HepG2 (cell line): ENCODE data around the gene MPG. TPM values are rescaled to one million over a fixed set of nuclear protein-coding genes. Genes with fewer than 3 reads are reported as not detected.

Experiments
- ATAC-seq: fragments of 200-7000 bp; cut with Tn5 transposase; 3 replicates; pipeline ENCODE4 v1.9.1; 2020; ENCODE audit warnings: mild to moderate bottlenecking, moderate library complexity
- BruUV-seq: library from RNA; stranded (reverse); fragments of 400-500 nt; replicated peaks from 2 replicates; lab custom pipeline; 2021; lab: Mats Ljungman, UMichigan
- CTCF ChIA-PET: fragments of 300-600 bp; formaldehyde crosslinking; extraction: SDS; loops from one replicate; lab custom pipeline; 2021; ENCODE audit warnings: low total read pairs, inconsistent platforms, low intra/inter-chr PET ratio; lab: Yijun Ruan, JAX
- POLR2A ChIA-PET: fragments of 350-600 bp; sonication (Branson Sonifier 250); formaldehyde crosslinking; loops from one replicate; lab custom pipeline; 2020; ENCODE audit warnings: antibody characterized with exemption, inconsistent platforms; lab: Yijun Ruan, JAX
- DNase-seq: peaks from one replicate; pipeline ENCODE4 v3.0.0-alpha.2; 2015; ENCODE audit warnings: low spot score
- FAIRE-seq: peaks from 3 replicates; lab custom pipeline; 2011; peaks lifted over from hg19 to GRCh38; lab: Jason Lieb, UNC
- H2AFZ ChIP-seq: one replicate; pipeline ENCODE4 v1.6.1; 2011; ENCODE audit warnings: low read length, inconsistent platforms
- H3K27ac ChIP-seq: fragments of 300-600 bp; 3 replicates; pipeline ENCODE4 v1.8.0; 2011; ENCODE audit warnings: mixed run types, mild to moderate bottlenecking, mixed read lengths, low read length, inconsistent platforms; ENCODE audit not compliant: insufficient read depth; ENCODE audit errors: extremely low read length
- H3K27me3 ChIP-seq, 2 experiments: fragments of 200-600 bp in 1 of 2; 2 replicates in 1 of 2; 3 replicates in 1 of 2; pipeline versions ENCODE4 v1.6.0 to v1.8.0; 2011; ENCODE audit warnings: low read length in 2 of 2, mild to moderate bottlenecking in 2 of 2, moderate library complexity in 2 of 2, inconsistent platforms in 1 of 2; ENCODE audit not compliant: insufficient read depth in 2 of 2, control insufficient read depth in 1 of 2
- H3K36me3 ChIP-seq, 2 experiments: fragments of 200-600 bp in 1 of 2; replicated peaks in 1 of 2; 2 replicates in 1 of 2; 3 replicates in 1 of 2; pipeline versions ENCODE4 v1.5.1 to v1.8.0; 2011; ENCODE audit warnings: low read length in 2 of 2, inconsistent platforms in 1 of 2; ENCODE audit not compliant: insufficient read depth in 2 of 2, control insufficient read depth in 1 of 2
- H3K4me1 ChIP-seq: 2 replicates; pipeline ENCODE4 v1.5.1; 2012; ENCODE audit warnings: low read length, inconsistent platforms; ENCODE audit not compliant: insufficient read depth
- H3K4me2 ChIP-seq: 2 replicates; pipeline ENCODE4 v1.6.0; 2011; ENCODE audit warnings: low read depth, low read length, inconsistent platforms
- H3K4me3 ChIP-seq, 3 experiments: fragments of 200-600 bp in 1 of 3; sonication (generic), shearing (Covaris generic) in 1 of 3; replicated peaks in 1 of 3; 2 replicates each; pipeline ENCODE4 v1.5.1; 2011 to 2016; ENCODE audit warnings: low read length in 3 of 3, inconsistent platforms in 2 of 3, low read depth in 2 of 3, mild to moderate bottlenecking in 2 of 3, control low read depth in 1 of 3, mixed read lengths in 1 of 3; ENCODE audit not compliant: insufficient read depth in 1 of 3
- H3K79me2 ChIP-seq: one replicate; pipeline ENCODE4 v1.6.1; 2011; ENCODE audit warnings: low read length, inconsistent platforms; ENCODE audit not compliant: insufficient read depth
- H3K9ac ChIP-seq: 2 replicates; pipeline ENCODE4 v1.6.0; 2011; ENCODE audit warnings: mild to moderate bottlenecking, low read depth, low read length, inconsistent platforms; ENCODE audit not compliant: insufficient read depth
- H3K9me3 ChIP-seq: 2 replicates; pipeline ENCODE4 v1.5.1; 2012; ENCODE audit warnings: mild to moderate bottlenecking, low read length
- H4K20me1 ChIP-seq: 2 replicates; pipeline ENCODE4 v1.6.0; 2011; ENCODE audit warnings: inconsistent platforms, mild to moderate bottlenecking, low read length, moderate library complexity; ENCODE audit not compliant: insufficient read depth
- AGO2 ChIP-seq: fragments of 200-400 bp; formaldehyde crosslinking; optimal IDR thresholded peaks from 2 replicates; pipeline ENCODE3; 2017; ENCODE audit warnings: mild to moderate bottlenecking, low read depth, low read length, moderate library complexity
- BORCS8-MEF2B ChIP-seq: sonication (generic); formaldehyde crosslinking; IDR thresholded peaks from 2 replicates; pipeline ENCODE4 v1.8.0; 2022; ENCODE audit warnings: mild to moderate bottlenecking, missing genetic modification reagents
- FOSL2 ChIP-seq: sonication (generic); formaldehyde crosslinking; IDR thresholded peaks from 2 replicates; pipeline ENCODE4 v1.4.0; 2020; ENCODE audit warnings: missing genetic modification reagents
- NFE2 ChIP-seq: sonication (generic); formaldehyde crosslinking; IDR thresholded peaks from 2 replicates; pipeline ENCODE4 v1.4.0; 2020; ENCODE audit warnings: missing genetic modification reagents
- POLR2AphosphoS5 ChIP-seq: IDR thresholded peaks from 2 replicates; pipeline ENCODE4 v1.6.1; 2012; ENCODE audit warnings: low read depth, low read length
- RELA ChIP-seq: sonication (generic); formaldehyde crosslinking; IDR thresholded peaks from 2 replicates; pipeline ENCODE4 v1.4.0; 2020; ENCODE audit warnings: missing genetic modification reagents
- RFX3 ChIP-seq: IDR thresholded peaks from 2 replicates; pipeline ENCODE4 v1.6.1; 2016; ENCODE audit warnings: missing biosample characterization, missing genetic modification reagents
- SMARCE1 ChIP-seq: fragments of 450-650 bp; IDR thresholded peaks from 2 replicates; pipeline ENCODE4 v1.6.1; 2017; ENCODE audit warnings: borderline replicate concordance
- ZNF253 ChIP-seq: sonication (generic); formaldehyde crosslinking; IDR thresholded peaks from 2 replicates; pipeline ENCODE4 v1.8.0; 2022; ENCODE audit warnings: mild to moderate bottlenecking, missing genetic modification reagents, borderline replicate concordance
- ZNF563 ChIP-seq: sonication (generic); formaldehyde crosslinking; IDR thresholded peaks from 2 replicates; pipeline ENCODE4 v1.8.0; 2022; ENCODE audit warnings: mild to moderate bottlenecking, moderate library complexity, missing genetic modification reagents
- ZNF790 ChIP-seq: sonication (generic); formaldehyde crosslinking; IDR thresholded peaks from 2 replicates; pipeline ENCODE4 v1.8.0; 2022; ENCODE audit warnings: missing genetic modification reagents, mild to moderate bottlenecking, borderline replicate concordance
- ZNF816 ChIP-seq: sonication (generic); formaldehyde crosslinking; IDR thresholded peaks from 2 replicates; pipeline ENCODE4 v1.8.0; 2022; ENCODE audit warnings: missing genetic modification reagents, mild to moderate bottlenecking, borderline replicate concordance
- ZNF891 ChIP-seq: sonication (generic); formaldehyde crosslinking; IDR thresholded peaks from 2 replicates; pipeline ENCODE4 v1.5.0; 2020; ENCODE audit warnings: mild to moderate bottlenecking, missing genetic modification reagents
- WGBS: methylation state at CpG from one replicate; pipeline ENCODE4 v1.1.6; 2017; ENCODE audit warnings: low lambda C conversion rate; 5-methylcytosine and 5-hydroxymethylcytosine counted together
- in situ Hi-C: cut with HindIII; loops from 2 replicates; pipeline ENCODE4 v1.10.0; 2017; ENCODE audit warnings: low pct_unique_long_range_greater_than_20kb; ENCODE audit not compliant: extremely low pct_ligation_motif_present
- intact Hi-C: fragments of 100-400 bp; cut with micrococcal nuclease; formaldehyde crosslinking; loops from one replicate; pipeline ENCODE4 v1.10.0; 2022; ENCODE audit not compliant: unreplicated experiment
- polyA plus RNA-seq, 8 experiments: library from polyadenylated mRNA; depleted of rRNA in 3 of 8; stranded (reverse) in 7 of 8; unstranded in 1 of 8; fragments of >200 nt; fragmentation: Illumina TruSeq in 4 of 8; extraction: Trizol in 4 of 8; gene quantifications; 2 replicates each; pipeline versions ENCODE4 v1.2.1 to v1.2.3, GENCODE V29; 2011 to 2016; ENCODE audit warnings: low read depth in 4 of 8, missing spikeins in 1 of 8, mixed read lengths in 1 of 8; ENCODE audit not compliant: insufficient read depth in 1 of 8
- total RNA-seq, 5 experiments: library from RNA; depleted of rRNA; stranded (reverse); fragments of >200 nt; fragmentation: Illumina TruSeq; extraction: Trizol; gene quantifications; 2 replicates each; pipeline ENCODE4 v1.2.3, GENCODE V29; 2016; ENCODE audit warnings: low read depth in 1 of 5
- TF ChIP-seq, protein P1 (sequence below): sonication (generic); formaldehyde crosslinking; IDR thresholded peaks from 2 replicates; pipeline ENCODE4 v1.4.0; 2020; ENCODE audit warnings: mild to moderate bottlenecking, low read depth, missing genetic modification reagents
- TF ChIP-seq, protein P2 (sequence below): sonication (generic); formaldehyde crosslinking; IDR thresholded peaks from 2 replicates; pipeline ENCODE4 v1.9.0; 2022; ENCODE audit warnings: missing genetic modification reagents, mild to moderate bottlenecking, borderline replicate concordance
- TF ChIP-seq, protein P3 (sequence below): IDR thresholded peaks from 2 replicates; pipeline ENCODE4 v1.6.1; 2016; ENCODE audit warnings: mild to moderate bottlenecking

MPG gene
- total and polyA plus RNA-seq, 2 of the 13 experiments (the other 11 are each of a cell fraction or from before 2014, with no cell fraction given) = 59.1 to 62.5 TPM

DNA sequence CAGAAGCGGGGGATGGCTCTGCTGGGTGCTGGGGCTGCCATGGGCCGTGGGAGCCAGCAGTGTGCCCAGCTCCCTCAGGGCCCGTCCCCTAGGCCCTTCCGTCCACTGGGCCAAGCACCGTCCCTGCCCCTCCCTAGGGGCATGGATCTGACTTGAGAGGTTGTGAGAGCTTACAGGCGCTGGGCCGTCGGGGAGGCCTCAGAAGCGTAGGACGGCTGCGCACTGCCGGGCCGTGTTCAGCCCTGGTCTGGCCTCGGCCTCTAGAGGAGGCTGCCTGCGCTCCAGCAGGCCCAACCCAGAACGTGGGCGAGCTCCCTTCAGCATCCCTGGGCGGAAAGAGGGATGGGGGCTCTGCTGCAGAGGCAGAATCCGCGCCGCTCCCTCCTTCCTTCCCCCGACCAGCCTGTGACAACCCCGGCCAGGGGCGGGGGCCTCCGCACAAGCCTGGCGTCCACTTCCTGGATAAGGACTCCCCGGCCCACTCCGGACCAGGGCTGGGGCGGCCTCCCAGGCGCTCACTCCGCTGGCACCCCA, 685 bp upstream of the MPG start (continued):
- no peak for TF ChIP-seq RELA
- TF ChIP-seq ZNF816 = no peak
- peak; percentile 91 for TF ChIP-seq AGO2
- TF ChIP-seq, protein P1, sequence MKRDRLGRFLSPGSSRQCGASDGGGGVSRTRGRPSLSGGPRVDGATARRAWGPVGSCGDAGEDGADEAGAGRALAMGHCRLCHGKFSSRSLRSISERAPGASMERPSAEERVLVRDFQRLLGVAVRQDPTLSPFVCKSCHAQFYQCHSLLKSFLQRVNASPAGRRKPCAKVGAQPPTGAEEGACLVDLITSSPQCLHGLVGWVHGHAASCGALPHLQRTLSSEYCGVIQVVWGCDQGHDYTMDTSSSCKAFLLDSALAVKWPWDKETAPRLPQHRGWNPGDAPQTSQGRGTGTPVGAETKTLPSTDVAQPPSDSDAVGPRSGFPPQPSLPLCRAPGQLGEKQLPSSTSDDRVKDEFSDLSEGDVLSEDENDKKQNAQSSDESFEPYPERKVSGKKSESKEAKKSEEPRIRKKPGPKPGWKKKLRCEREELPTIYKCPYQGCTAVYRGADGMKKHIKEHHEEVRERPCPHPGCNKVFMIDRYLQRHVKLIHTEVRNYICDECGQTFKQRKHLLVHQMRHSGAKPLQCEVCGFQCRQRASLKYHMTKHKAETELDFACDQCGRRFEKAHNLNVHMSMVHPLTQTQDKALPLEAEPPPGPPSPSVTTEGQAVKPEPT (CRISPR knock-in tag) = no peak
- no peak for TF ChIP-seq NFE2 (CRISPR knock-in tag)
- no peak for TF ChIP-seq SMARCE1
- TF ChIP-seq POLR2AphosphoS5 = no peak

DNA sequence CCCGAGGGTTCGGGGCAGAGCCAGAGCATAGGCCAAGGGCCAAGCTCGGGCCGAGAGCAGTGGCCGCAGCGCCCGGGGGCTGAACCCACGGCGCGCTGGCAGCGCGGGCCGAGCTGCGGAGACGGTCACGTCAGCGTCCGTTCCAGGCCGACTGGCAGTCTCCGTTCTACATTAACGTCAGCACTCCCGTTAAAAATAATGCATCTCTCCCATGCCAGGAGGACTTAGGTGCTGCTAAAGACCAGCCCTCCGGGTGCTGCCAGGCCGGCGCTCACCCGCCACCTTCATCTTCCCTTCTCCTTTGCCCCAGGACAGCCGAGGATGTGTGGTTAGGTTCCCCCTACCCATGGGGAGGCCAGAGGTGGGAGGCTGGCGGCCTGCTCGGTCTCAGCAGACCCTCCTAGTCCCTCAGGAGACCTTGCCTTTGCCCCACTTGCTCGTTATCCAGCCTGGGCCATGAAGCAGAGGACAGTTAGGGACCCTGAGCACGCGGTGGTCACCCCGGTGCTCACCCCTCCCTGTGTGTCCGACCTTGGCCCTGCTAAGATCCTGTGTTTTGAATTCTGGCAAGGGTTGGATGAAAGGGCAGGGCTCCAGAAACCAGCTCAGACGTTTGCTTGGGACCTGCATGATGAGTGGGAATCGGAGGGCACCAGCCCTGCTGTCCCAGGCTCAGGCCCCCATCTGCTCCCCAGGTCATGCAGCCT, 572 bp downstream of the MPG start:
- ChIA-PET CTCF (no interaction called here), POLR2A (interaction anchor here (1.9 kb wide), 1 partner anchor 13 kb away, joined by 6 read pairs; no protein-coding TSS in a partner anchor)
- H3K9ac ChIP-seq = peak overlapping the region; percentile 86
- H3K27ac ChIP-seq = peak overlapping the region; percentile 62
- H2AFZ ChIP-seq = no peak overlapping the region
- FAIRE-seq = no peak
- H3K36me3 ChIP-seq = peaks cover 4 to 17% of the 10 kb centered on the region in 2 experiments; a peak in 3 of 5 replicates
- no peak for ATAC-seq
- peaks cover 52% of the 10 kb centered on the region for H3K4me1 ChIP-seq
- peak overlapping the region; percentile 95 for H3K4me2 ChIP-seq
- H3K9me3 ChIP-seq = no peaks in the 10 kb centered on the region
- WGBS = 11% methylated on average over 9 of the region's 36 CpGs
- no TSS peak for BruUV-seq
- no peaks in the 10 kb centered on the region for H4K20me1 ChIP-seq
- in situ Hi-C loops (no loop called here), intact Hi-C loops (no loop called here)
- no peak for DNase-seq
- peaks cover 2% of the 10 kb centered on the region for H3K79me2 ChIP-seq
- peaks cover under 1 to 5% of the 10 kb centered on the region in 2 experiments; a peak in 2 of 5 replicates for H3K27me3 ChIP-seq
- peak overlapping the region; percentile 63 to 84 (median 80) for H3K4me3 ChIP-seq
- TF ChIP-seq FOSL2 (CRISPR knock-in tag) (0 out of 2 replicates have a peak, but pooled peaks have one; percentile 9), ZNF790 (CRISPR knock-in tag) (0 out of 2 replicates have a peak, but pooled peaks have one; percentile 44), ZNF253 (CRISPR knock-in tag) (no peak), ZNF891 (peak; percentile 52; the same call in 1 of the 2 replicates), RFX3 (CRISPR knock-in tag) (no peak), ZNF563 (CRISPR knock-in tag) (0 out of 2 replicates have a peak, but pooled peaks have one; percentile 24), BORCS8-MEF2B (peak; percentile 46; the same call in 1 of the 2 replicates)
- TF ChIP-seq, protein P2, sequence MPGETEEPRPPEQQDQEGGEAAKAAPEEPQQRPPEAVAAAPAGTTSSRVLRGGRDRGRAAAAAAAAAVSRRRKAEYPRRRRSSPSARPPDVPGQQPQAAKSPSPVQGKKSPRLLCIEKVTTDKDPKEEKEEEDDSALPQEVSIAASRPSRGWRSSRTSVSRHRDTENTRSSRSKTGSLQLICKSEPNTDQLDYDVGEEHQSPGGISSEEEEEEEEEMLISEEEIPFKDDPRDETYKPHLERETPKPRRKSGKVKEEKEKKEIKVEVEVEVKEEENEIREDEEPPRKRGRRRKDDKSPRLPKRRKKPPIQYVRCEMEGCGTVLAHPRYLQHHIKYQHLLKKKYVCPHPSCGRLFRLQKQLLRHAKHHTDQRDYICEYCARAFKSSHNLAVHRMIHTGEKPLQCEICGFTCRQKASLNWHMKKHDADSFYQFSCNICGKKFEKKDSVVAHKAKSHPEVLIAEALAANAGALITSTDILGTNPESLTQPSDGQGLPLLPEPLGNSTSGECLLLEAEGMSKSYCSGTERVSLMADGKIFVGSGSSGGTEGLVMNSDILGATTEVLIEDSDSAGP = peak; percentile 52; the same call in 1 of the 2 replicates
- TF ChIP-seq, protein P3, sequence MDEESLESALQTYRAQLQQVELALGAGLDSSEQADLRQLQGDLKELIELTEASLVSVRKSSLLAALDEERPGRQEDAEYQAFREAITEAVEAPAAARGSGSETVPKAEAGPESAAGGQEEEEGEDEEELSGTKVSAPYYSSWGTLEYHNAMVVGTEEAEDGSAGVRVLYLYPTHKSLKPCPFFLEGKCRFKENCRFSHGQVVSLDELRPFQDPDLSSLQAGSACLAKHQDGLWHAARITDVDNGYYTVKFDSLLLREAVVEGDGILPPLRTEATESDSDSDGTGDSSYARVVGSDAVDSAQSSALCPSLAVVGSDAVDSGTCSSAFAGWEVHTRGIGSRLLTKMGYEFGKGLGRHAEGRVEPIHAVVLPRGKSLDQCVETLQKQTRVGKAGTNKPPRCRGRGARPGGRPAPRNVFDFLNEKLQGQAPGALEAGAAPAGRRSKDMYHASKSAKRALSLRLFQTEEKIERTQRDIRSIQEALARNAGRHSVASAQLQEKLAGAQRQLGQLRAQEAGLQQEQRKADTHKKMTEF (CRISPR knock-in tag) = 0 out of 2 replicates have a peak, but pooled peaks have one; percentile 17
